DOHH2 (cell line): ENCODE results near the gene PGD.
"Not testable (repeated sequence)": the region's sequence is repeated elsewhere in the genome, so short reads cannot be mapped to it uniquely, and the experiment has no call there.

Source experiments
- H3F3A ChIP-seq: fragments of 200-600 bp; sonication (generic), shearing (Covaris generic); 2 replicates; pipeline ENCODE4 v1.6.0; 2016; ENCODE audit warnings: antibody characterized with exemption, mild to moderate bottlenecking; ENCODE audit not compliant: control insufficient read depth, insufficient read depth
- H3K27ac ChIP-seq: fragments of 200-600 bp; sonication (generic); 2 replicates; pipeline ENCODE4 v1.5.1; 2014; ENCODE audit warnings: low read depth, mild to moderate bottlenecking, low read length, moderate library complexity
- H3K27me3 ChIP-seq: fragments of 200-600 bp; sonication (generic); 2 replicates; pipeline ENCODE4 v1.6.1; 2014; ENCODE audit warnings: mild to moderate bottlenecking, low read length, mixed read lengths; ENCODE audit not compliant: control insufficient read depth
- H3K36me3 ChIP-seq: fragments of 200-600 bp; sonication (generic); 2 replicates; pipeline ENCODE4 v1.6.1; 2014; ENCODE audit warnings: mild to moderate bottlenecking, low read length, moderate library complexity, mixed read lengths; ENCODE audit not compliant: control insufficient read depth
- H3K4me1 ChIP-seq: fragments of 200-600 bp; sonication (generic); 2 replicates; pipeline ENCODE4 v1.6.1; 2014; ENCODE audit warnings: mild to moderate bottlenecking, low read length, mixed read lengths; ENCODE audit not compliant: control insufficient read depth
- H3K4me2 ChIP-seq: fragments of 200-600 bp; sonication (generic); 2 replicates; pipeline ENCODE4 v1.6.0; 2014; ENCODE audit warnings: mild to moderate bottlenecking, low read length, moderate library complexity
- H3K4me3 ChIP-seq: fragments of 200-600 bp; sonication (generic); 2 replicates; pipeline ENCODE4 v1.5.1; 2014; ENCODE audit warnings: mild to moderate bottlenecking, low read length, mixed read lengths
- H3K79me2 ChIP-seq: fragments of 200-600 bp; sonication (generic); 2 replicates; pipeline ENCODE4 v1.6.1; 2014; ENCODE audit warnings: mild to moderate bottlenecking, low read length, mixed read lengths; ENCODE audit not compliant: control insufficient read depth
- H3K9me2 ChIP-seq: fragments of 200-600 bp; sonication (generic); replicated peaks from 2 replicates; pipeline ENCODE4 v1.6.1; 2014; ENCODE audit warnings: mild to moderate bottlenecking, low read length, mixed read lengths; ENCODE audit not compliant: control insufficient read depth
- H3K9me3 ChIP-seq: fragments of 200-600 bp; sonication (generic); 2 replicates; pipeline ENCODE4 v1.6.1; 2014; ENCODE audit warnings: antibody characterized with exemption, low read length, mixed read lengths; ENCODE audit not compliant: control insufficient read depth, insufficient read depth
- H4K20me1 ChIP-seq: fragments of 200-600 bp; sonication (generic); 2 replicates; pipeline ENCODE4 v1.6.0; 2014; ENCODE audit warnings: low read depth, mild to moderate bottlenecking, antibody characterized with exemption, low read length, moderate library complexity; ENCODE audit not compliant: control insufficient read depth, insufficient read depth
- CTCF ChIP-seq: fragments of 200-600 bp; sonication (generic); IDR thresholded peaks from one replicate; pipeline ENCODE4 v1.5.1; 2014; ENCODE audit warnings: antibody characterized with exemption, mild to moderate bottlenecking, low read depth, low read length; ENCODE audit not compliant: poor library complexity, severe bottlenecking
- EZH2phosphoT487 ChIP-seq: fragments of 200-600 bp; sonication (generic); IDR thresholded peaks from 2 replicates; pipeline ENCODE4 v1.6.1; 2017; ENCODE audit warnings: borderline replicate concordance, mild to moderate bottlenecking, antibody characterized with exemption, low read length, moderate library complexity, mixed read lengths

Gene PGD

GRCh38 chr1:10377365-10378029, 21.4 kb upstream of the PGD start:
- H3K36me3 ChIP-seq, H3K4me2 ChIP-seq: not testable (repeated sequence)
- peak; percentile 55 for TF ChIP-seq CTCF

GRCh38 chr1:10378081-10378841, 20.6 kb upstream of the PGD start:
- H4K20me1 ChIP-seq: no peaks in the 10 kb centered on the region
- no peak overlapping the region for H3K4me3 ChIP-seq
- no peaks in the 10 kb centered on the region for H3K36me3 ChIP-seq
- no peak overlapping the region for H3K27ac ChIP-seq
- H3K4me2 ChIP-seq: no peak overlapping the region
- TF ChIP-seq EZH2phosphoT487 (no peak), CTCF (no peak)
- no peaks in the 10 kb centered on the region for H3K9me2 ChIP-seq
- H3K27me3 ChIP-seq: no peaks in the 10 kb centered on the region
- no peaks in the 10 kb centered on the region for H3F3A ChIP-seq
- H3K4me1 ChIP-seq: no peaks in the 10 kb centered on the region
- no peaks in the 10 kb centered on the region for H3K79me2 ChIP-seq
- no peaks in the 10 kb centered on the region for H3K9me3 ChIP-seq

More at GRCh38 chr1:10377365-10378029, 21.4 kb upstream of the PGD start:
- H3K79me2 ChIP-seq, H3K4me1 ChIP-seq, H3K9me3 ChIP-seq, H3K27ac ChIP-seq, H3K9me2 ChIP-seq, H4K20me1 ChIP-seq, H3K4me3 ChIP-seq, H3F3A ChIP-seq, H3K27me3 ChIP-seq: not testable (repeated sequence)

GRCh38 chr1:10379101-10379620, 19.7 kb upstream of the PGD start:
- no peaks in the 10 kb centered on the region for H4K20me1 ChIP-seq
- no peak for TF ChIP-seq CTCF
- no peak for TF ChIP-seq EZH2phosphoT487
- no peaks in the 10 kb centered on the region for H3F3A ChIP-seq
- no peaks in the 10 kb centered on the region for H3K9me3 ChIP-seq
- H3K4me2 ChIP-seq: no peak overlapping the region
- no peak overlapping the region for H3K4me3 ChIP-seq
- no peaks in the 10 kb centered on the region for H3K79me2 ChIP-seq
- H3K9me2 ChIP-seq: no peaks in the 10 kb centered on the region
- H3K36me3 ChIP-seq: no peaks in the 10 kb centered on the region
- no peaks in the 10 kb centered on the region for H3K4me1 ChIP-seq
- H3K27me3 ChIP-seq: no peaks in the 10 kb centered on the region
- H3K27ac ChIP-seq: no peak overlapping the region
